DMS114 treated with DMSO at 0.1 percent for 48 hours (cell line): Measurements from ENCODE around the gene BACH2.

Experiments
- DNase-seq: peaks from one replicate; lab custom pipeline; 2025; ENCODE audit not compliant: unreplicated experiment; lab: John Stamatoyannopoulos, UW

BACH2 gene

DNA sequence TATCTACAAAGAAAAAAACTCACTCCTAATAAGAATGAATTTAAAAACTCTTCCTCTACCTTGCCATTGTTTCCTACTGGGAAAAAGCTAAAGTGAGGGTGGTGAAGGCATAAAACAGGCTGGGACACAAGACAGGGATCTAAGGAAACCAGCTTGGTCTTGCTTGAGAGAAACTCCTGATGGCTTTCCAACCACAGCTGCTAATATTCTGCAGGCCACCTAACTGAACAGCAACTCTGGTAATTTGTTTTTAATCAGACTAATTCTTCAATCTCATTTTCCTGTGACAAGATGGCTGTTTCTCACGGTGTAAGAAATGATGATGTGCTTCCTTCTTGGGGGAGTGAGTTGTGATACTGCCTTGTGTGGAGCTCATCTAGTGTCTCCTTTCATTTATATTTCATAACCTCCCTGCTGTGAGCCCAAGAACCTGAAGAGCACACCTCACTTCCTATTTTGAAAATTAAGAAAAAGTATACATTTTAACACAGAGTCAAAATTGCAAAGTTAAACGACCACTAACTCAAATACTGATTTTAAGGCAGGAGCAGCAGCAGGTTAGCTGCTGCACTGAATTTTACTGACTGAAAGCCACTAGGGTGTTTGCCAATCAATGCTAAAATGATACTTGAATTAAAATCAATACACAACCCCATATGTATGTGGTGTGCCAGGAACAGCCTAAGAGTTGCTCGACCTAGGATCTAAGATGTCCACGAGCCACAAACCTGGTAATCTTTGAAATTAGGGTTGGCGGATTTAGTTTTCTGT is 58.0 kb downstream of the BACH2 start:
- no peak for DNase-seq

DNA sequence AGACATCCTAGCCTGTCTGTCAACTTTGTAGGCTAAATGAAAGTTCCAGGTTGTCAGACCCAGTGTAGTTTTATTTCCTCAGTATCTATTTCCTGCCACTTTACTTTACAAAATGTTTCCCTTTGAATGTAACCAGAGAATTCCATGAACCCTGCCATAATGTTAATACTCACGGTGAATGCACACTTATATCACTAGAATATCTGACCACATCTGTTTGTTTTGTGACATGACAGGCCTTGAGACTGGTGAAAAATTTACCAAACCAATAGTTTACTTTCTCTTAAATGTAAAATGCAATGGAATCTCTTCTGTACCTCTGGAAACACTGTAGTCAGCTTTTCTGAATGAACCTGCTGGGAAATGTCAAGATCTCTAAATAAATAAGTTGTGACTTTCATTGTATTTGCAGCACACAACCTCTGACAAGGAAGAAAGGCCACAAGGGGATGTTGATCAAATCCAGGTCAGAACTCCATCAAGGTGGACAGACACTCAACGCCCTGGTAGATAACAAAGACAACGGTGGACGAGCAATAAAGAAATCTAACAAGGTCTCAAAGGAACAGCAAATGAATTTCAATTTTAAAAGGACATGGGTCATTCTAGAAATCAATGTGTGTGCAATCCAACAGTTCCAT is 59.2 kb downstream of the BACH2 start:
- DNase-seq = no peak

GRCh38 chr6:90233994-90234393 is 62.6 kb downstream of the BACH2 start:
- no peak for DNase-seq

GRCh38 chr6:90233213-90233612 is 63.4 kb downstream of the BACH2 start:
- no peak for DNase-seq

- no peak for DNase-seq
Observed at GRCh38 chr6:90231798-90232197, 64.8 kb downstream of the BACH2 start.

GRCh38 chr6:90231308-90231707 is 65.3 kb downstream of the BACH2 start:
- DNase-seq = no peak

DNA sequence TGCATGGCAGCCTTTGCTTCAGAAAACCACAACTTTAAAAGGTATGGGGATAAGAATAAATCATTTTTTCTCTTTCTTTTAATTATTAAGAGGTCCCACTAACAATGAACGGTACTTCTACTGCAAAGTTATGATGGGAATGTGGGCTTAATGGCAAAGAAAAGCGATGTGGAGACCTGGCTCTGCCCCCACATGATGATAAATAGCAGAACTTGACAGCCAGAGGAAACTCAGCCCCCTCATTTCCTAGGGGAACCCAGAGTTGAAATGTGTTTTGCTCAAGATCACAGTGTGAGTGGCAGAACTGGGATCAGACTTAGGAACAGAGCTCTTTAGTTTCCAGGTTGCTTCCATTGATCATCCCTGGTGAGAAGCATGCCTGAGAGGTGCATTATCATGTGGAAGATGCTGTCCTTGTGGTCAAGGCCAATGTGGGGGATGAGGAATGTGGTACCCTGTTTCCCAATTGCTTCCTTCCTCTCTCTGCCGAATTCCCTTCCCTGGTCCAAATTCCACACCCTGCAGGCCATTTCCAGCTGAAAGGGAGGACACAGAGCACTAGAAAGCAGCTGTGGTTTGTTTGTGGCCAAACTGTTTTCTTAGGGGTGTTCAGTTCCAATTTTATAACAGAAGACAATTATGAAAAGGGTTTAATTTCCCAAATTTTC is 66.0 kb downstream of the BACH2 start:
- no peak for DNase-seq

DNA sequence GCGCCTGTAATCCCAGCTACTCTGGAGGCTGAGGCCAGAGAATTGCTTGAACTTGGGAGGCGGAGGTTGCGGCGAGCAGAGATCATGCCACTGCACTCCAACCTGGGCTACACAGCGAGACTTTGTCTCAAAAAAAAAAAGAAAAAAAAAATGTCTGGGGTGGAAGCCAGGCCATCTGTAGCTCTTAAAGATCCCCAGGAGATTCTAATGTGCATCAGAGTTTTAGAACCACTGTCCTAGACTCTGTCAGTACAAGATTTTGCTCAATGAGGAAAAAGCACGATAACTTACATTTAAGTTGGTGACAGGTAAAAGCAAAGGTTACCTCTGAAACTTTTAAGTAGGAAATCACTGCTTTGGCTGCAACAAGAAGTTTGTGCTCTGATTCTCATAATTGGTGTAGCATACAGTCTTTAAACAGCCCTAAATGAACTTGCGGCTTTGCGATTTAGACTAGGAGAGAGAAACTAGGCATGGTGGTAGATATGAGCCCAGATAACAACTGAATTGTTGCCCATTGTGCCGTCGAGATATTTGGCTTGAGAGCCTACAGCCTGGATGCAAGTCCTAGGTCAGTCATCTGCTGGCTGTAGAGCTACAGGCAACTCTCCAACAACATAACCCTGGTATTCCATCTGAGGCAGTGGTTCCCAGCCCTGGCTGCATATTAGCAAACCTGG is 67.2 kb downstream of the BACH2 start:
- DNase-seq = no peak

DNA sequence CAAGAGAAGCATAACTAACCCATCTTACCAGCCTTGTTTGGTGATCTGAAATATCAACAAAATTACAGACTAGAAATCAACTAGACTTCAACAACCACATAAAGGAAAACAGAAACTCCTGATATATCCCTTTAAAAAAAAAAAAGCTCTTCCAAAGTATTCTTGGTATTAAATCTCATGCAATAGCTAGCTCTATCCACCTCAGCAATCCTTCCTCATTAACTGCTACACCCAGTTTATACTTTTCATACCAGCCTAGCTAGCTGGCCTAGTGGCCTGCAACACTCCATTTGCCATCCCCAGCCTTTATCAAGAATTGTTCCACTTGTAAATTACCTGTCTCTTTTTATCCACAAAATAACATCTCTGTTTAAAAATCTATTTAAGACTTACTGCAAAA is 69.0 kb downstream of the BACH2 start:
- DNase-seq = no peak

DNA sequence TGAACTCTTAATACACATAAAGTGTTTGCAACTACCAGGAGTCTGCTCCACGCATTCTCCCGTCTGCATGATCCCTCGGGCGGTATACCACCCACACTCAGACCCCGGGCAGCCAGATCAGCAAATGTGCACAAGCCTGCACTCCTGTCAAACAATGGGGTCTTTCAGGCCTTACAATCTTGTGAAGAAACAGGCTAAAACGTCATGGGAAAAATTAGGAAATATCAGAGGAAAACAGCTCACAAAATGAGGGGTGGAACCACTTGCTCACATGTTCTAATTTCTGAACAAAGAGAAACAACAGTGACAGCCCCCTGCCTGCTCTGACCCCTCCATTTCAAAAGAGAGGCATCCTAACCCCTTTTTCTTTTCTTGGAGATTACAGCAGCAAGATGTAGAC is 69.4 kb downstream of the BACH2 start:
- DNase-seq = no peak

GRCh38 chr6:90226257-90226656 is 70.4 kb downstream of the BACH2 start:
- DNase-seq = no peak

GRCh38 chr6:90224196-90224595 is 72.4 kb downstream of the BACH2 start:
- DNase-seq = no peak

DNA sequence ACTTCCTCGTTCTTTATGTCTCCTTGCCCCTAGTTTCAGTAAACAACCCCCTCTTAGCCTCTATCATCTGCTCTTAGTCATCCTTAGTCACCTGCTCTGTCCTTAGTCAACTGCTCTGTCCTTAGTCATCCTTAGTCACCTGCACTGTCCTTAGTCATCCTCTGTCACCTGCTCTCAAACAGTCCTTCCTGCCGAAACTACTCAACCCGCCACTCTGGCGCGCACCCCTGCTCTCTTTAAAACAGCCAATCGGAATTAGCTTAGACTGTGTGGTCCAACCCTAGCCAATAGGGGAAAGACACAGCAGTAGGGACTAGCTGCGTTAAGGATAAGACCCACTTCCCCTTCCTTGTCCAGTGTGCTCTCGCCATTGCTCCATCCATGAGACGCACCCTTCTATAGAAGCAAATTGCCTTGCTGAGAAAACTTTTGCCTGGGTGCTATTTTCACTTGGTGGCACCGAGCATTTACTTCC is 73.9 kb downstream of the BACH2 start:
- DNase-seq = no peak

GRCh38 chr6:90222008-90222407 is 74.6 kb downstream of the BACH2 start:
- no peak for DNase-seq

GRCh38 chr6:90221403-90221802 is 75.2 kb downstream of the BACH2 start:
- no peak for DNase-seq

GRCh38 chr6:90220273-90220672 is 76.4 kb downstream of the BACH2 start:
- DNase-seq = no peak

GRCh38 chr6:90219209-90219985 is 77.2 kb downstream of the BACH2 start:
- DNase-seq = no peak

GRCh38 chr6:90218959-90219208 is 77.8 kb downstream of the BACH2 start:
- no peak for DNase-seq

DNA sequence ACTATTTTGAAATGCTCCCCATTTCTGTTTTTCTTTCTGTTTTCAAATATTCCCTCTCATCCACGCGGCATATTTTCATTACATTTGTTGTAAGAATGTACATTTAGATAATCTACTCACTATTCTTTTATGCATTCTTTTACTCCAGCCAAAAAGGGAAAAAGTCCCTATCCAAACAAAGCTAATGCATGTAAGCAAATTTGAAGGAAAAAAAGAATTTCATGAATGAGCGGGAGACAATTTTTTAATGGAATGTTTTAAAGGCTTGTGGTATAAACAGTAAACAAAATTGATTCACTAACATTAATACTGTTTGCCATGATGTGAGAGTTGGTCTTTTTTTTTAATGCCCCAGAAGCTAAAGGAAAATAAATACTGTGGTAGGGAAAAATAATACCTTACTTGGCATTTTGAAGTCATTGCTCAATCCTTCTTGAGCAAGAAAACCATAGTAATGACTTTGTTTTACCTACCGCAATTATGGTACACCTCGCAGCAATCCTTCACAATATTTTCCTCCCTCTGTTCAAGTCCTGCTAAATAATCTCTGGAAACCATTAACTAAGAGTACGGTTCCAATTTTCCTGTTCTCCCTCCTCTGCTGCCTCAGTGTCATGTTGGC is 79.0 kb downstream of the BACH2 start:
- no peak for DNase-seq

- no peak for DNase-seq
Observed at GRCh38 chr6:90216072-90216977, 80.3 kb downstream of the BACH2 start.
